ENCODE measurements around the gene GCNA. TPM values are rescaled to one million over a fixed set of nuclear protein-coding genes. Genes with fewer than 3 reads are reported as not detected.

GCNA gene
- total RNA-seq, 4 donors from 2014 or later: 0.35 to 3.1 (median 0.84) TPM

Other genes with a start within 250 kb of the GCNA start
- 10 to 100 TPM; 18.6 to 54.2 (median 22.6) TPM for gene TAF1, start 212.1 kb upstream of the GCNA start, total RNA-seq
- gene OGT, start 45.3 kb upstream of the GCNA start, total RNA-seq: 100 to 1,000 TPM in 1 of 4 donors, 10 to 100 TPM in 3; 56.3 to 157 (median 67.0) TPM
- 1 to 10 TPM in 1 of 4 donors, not detected in 3; 1.3 TPM for gene CXCR3, start 40.1 kb downstream of the GCNA start, total RNA-seq
- gene CXorf49, start 139.8 kb downstream of the GCNA start, total RNA-seq: not detected
- not detected for gene CXorf49B, start 184.9 kb downstream of the GCNA start, total RNA-seq

All from esophagus squamous epithelium (tissue), 4 donors.